Karpas-422 (cell line): Measurements from ENCODE around the gene OR51M1. TPM values are rescaled to one million over a fixed set of nuclear protein-coding genes. Genes with fewer than 3 reads are reported as not detected.
"Not testable (repeated sequence)": the region's sequence is repeated elsewhere in the genome, so short reads cannot be mapped to it uniquely, and the experiment has no call there.

Experiments used
- DNase-seq: peaks from one replicate; pipeline ENCODE4 v3.0.0-alpha.2; 2015
- H2AFZ ChIP-seq: fragments of 200-600 bp; sonication (generic); 2 replicates; pipeline ENCODE4 v1.6.1; 2014; ENCODE audit warnings: antibody characterized with exemption, low read length, mixed read lengths
- H3K27ac ChIP-seq: fragments of 200-600 bp; sonication (generic); 2 replicates; pipeline ENCODE4 v1.5.1; 2014; ENCODE audit warnings: mild to moderate bottlenecking, low read length, moderate library complexity
- H3K27me3 ChIP-seq: fragments of 200-600 bp; sonication (generic); 2 replicates; pipeline ENCODE4 v1.6.1; 2014; ENCODE audit warnings: low read length, mixed read lengths
- H3K36me3 ChIP-seq: fragments of 200-600 bp; sonication (generic); 2 replicates; pipeline ENCODE4 v1.6.1; 2014; ENCODE audit warnings: low read length, mixed read lengths; ENCODE audit not compliant: insufficient read depth
- H3K4me1 ChIP-seq: fragments of 200-600 bp; sonication (generic); 2 replicates; pipeline ENCODE4 v1.6.1; 2014; ENCODE audit warnings: mild to moderate bottlenecking, low read length, mixed read lengths
- H3K4me2 ChIP-seq: fragments of 200-600 bp; sonication (generic); 2 replicates; pipeline ENCODE4 v1.6.1; 2014; ENCODE audit warnings: low read length, low read depth, mild to moderate bottlenecking; ENCODE audit not compliant: poor library complexity, severe bottlenecking
- H3K4me3 ChIP-seq: fragments of 200-600 bp; sonication (generic); 2 replicates; pipeline ENCODE4 v1.5.1; 2014; ENCODE audit warnings: mild to moderate bottlenecking, antibody characterized with exemption, low read length, mixed read lengths
- H3K79me2 ChIP-seq: fragments of 200-600 bp; sonication (generic); 2 replicates; pipeline ENCODE4 v1.6.1; 2014; ENCODE audit warnings: mild to moderate bottlenecking, low read length, mixed read lengths
- H3K9ac ChIP-seq: fragments of 200-600 bp; sonication (generic); 2 replicates; pipeline ENCODE4 v1.6.0; 2014; ENCODE audit warnings: low read length
- H3K9me2 ChIP-seq: fragments of 200-600 bp; sonication (generic), shearing (Covaris generic); replicated peaks from 2 replicates; pipeline ENCODE4 v1.6.0; 2014; ENCODE audit warnings: mild to moderate bottlenecking, low read length, moderate library complexity; ENCODE audit not compliant: insufficient read depth
- H3K9me3 ChIP-seq: fragments of 300-700, 200-600 bp; sonication (generic); 2 replicates; pipeline ENCODE4 v1.6.1; 2014; ENCODE audit warnings: low read length, mixed read lengths
- H4K20me1 ChIP-seq: fragments of 200-600 bp; sonication (generic); 2 replicates; pipeline ENCODE4 v1.6.1; 2014; ENCODE audit warnings: mild to moderate bottlenecking, antibody characterized with exemption, low read length, low read depth; ENCODE audit not compliant: insufficient read depth
- total RNA-seq: library from RNA; depleted of rRNA; stranded (reverse); fragments of >200 nt; shearing (Covaris generic); gene quantifications from 2 replicates; pipeline ENCODE4 v1.2.3, GENCODE V29; 2014; ENCODE audit warnings: low replicate concordance

The OR51M1 gene
- total RNA-seq, 1 experiment from 2014 or later = not detected

DNA sequence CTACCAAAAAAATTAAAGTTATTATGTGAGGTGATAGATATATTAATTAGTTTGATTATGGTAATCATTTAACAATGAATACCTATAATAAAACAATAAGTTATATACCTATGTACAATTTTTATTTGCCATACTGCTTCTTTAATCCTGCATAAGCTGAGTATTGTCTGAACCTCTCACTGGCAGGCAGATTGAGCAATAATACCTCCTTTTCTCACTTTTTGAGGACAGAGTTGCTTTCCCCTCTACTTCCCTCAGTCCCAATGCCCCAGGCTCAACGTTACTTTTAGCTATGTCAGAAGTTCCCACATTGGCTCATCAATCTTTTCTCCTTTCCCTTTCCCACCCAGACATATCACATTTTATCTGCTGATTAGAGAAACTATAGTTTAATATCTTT is 34.1 kb upstream of the OR51M1 start:
- no peaks in the 10 kb centered on the region for H3K9me3 ChIP-seq
- H3K36me3 ChIP-seq = no peaks in the 10 kb centered on the region
- no peaks in the 10 kb centered on the region for H3K27me3 ChIP-seq
- H4K20me1 ChIP-seq = no peaks in the 10 kb centered on the region
- H3K4me1 ChIP-seq = no peaks in the 10 kb centered on the region
- H3K9ac ChIP-seq = no peak overlapping the region
- H3K27ac ChIP-seq = no peak overlapping the region
- H2AFZ ChIP-seq = no peak overlapping the region
- H3K4me2 ChIP-seq = no peak overlapping the region
- H3K79me2 ChIP-seq = no peaks in the 10 kb centered on the region
- DNase-seq = no peak
- H3K4me3 ChIP-seq = no peak overlapping the region
- H3K9me2 ChIP-seq = no peaks in the 10 kb centered on the region

DNA sequence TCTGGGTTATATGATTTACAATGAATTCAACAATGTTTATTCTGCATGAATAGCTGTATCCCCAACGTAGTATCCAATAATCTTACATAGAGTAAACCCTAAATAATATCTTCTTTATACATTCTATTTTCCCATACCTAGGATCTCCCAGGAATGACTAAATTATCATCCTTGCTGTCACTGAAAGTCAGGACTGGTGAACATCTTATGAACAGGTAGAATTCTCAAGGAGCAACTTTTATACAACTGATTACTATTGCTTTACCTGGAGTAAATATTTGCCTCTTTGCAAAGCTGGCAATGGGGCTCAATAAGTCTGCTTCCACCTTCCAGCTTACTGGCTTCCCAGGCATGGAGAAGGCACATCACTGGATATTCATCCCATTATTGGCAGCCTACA is 32.4 kb upstream of the OR51M1 start, which contains the start of gene OR51B6:
TSS of gene OR51B6 (plus strand) at position 301 of the 400 bp plus-strand sequence. CDS start at position 301, 0 bp downstream.
- DNase-seq = no peak
- H4K20me1 ChIP-seq = no peaks in the 10 kb centered on the region
- no peak within 1 kb of the TSS for H3K9ac ChIP-seq

DNA sequence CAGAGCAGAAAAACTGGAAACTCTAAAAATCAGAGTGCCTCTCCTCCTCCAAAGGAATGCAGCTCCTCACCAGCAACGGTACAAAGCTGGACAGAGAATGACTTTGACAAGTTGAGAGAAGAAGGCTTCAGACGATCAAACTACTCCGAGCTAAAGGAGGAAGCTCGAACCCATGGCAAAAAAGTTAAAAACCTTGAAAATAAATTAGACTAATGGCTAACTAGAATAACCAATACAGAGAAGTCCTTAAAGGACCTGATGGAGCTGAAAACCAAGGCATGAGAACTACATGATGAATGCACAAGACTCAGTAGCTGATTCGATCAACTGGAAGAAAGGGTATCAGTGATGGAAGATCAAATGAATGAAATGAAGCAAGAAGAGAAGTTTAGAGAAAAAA is 27.6 kb upstream of the OR51M1 start:
- not testable (repeated sequence) for H3K4me2 ChIP-seq, H3K36me3 ChIP-seq, H2AFZ ChIP-seq, H3K4me3 ChIP-seq, H4K20me1 ChIP-seq, H3K4me1 ChIP-seq, H3K9ac ChIP-seq, H3K9me2 ChIP-seq, H3K79me2 ChIP-seq, DNase-seq, H3K27me3 ChIP-seq, H3K9me3 ChIP-seq, H3K27ac ChIP-seq

More for the DNA sequence above, 32.4 kb upstream of the OR51M1 start, which contains the start of gene OR51B6:
- Histone ChIP-seq H3K27ac (no peak within 1 kb of the TSS), H3K9me2 (no peaks in the 10 kb centered on the region), H3K27me3 (no peaks in the 10 kb centered on the region), H3K9me3 (no peaks in the 10 kb centered on the region), H3K4me2 (no peak within 1 kb of the TSS), H2AFZ (no peak within 1 kb of the TSS), H3K79me2 (no peaks in the 10 kb centered on the region), H3K4me3 (no peak within 1 kb of the TSS), H3K4me1 (no peaks in the 10 kb centered on the region), H3K36me3 (no peaks in the 10 kb centered on the region)

DNA sequence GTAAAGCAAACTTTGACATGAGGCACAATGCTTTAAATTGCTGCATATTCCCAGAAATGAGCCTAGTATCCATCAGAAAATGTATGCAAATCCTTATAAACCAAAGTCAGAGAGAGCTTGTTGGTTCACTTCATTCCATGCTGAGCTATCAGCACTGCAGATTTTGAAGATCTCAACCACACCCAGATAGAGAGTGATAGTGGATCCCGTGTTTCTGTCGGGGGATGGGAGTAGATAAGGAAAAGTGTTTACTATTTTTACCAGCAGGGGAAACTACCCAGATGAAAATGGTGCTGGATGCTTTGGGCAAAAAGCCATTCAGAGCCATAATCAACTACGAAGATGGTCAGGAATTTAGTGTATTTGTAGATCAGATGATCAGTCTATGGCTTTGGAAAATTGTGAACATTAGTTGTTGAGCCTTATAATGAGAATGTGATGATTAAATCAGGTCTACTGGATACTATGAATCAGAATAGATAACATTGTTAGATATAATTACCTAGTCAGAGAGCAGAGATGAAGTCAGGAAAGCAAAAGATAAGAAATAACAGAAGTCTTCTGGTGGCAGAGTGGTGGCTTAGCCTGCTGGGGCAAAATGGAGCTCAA is 21.5 kb upstream of the OR51M1 start:
- H3K9me2 ChIP-seq = 0 out of 2 replicates have a peak, but pooled peaks cover 2% of the 10 kb centered on the region
- no peak overlapping the region for H2AFZ ChIP-seq
- H3K9me3 ChIP-seq = no peaks in the 10 kb centered on the region
- H3K27me3 ChIP-seq = no peaks in the 10 kb centered on the region
- H3K27ac ChIP-seq = no peak overlapping the region
- H3K79me2 ChIP-seq = no peaks in the 10 kb centered on the region
- no peaks in the 10 kb centered on the region for H3K4me1 ChIP-seq
- no peak overlapping the region for H3K4me3 ChIP-seq
- H4K20me1 ChIP-seq = no peaks in the 10 kb centered on the region
- DNase-seq = peak; percentile 4
- H3K9ac ChIP-seq = no peak overlapping the region
- no peaks in the 10 kb centered on the region for H3K36me3 ChIP-seq
- H3K4me2 ChIP-seq = no peak overlapping the region

DNA sequence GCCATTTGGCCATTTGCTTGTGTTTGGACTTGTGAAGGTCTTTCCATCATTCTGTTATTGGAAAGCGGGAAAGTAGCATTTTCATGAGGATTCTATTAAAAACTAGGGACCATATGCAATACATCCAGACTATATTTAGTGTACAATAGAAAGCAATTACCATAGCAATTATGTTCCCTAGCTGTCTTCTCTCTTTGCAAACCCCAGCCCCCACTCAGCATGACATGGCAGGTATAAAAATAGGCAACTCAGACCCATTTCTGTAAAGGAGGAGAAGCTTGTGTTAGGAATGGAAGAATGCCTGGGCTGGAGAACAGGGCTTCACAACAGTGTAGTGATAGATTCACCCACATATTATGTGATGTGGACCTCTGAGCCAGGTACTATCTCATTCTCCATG is 19.9 kb upstream of the OR51M1 start:
- no peaks in the 10 kb centered on the region for H4K20me1 ChIP-seq
- no peak overlapping the region for H3K27ac ChIP-seq
- H3K9me3 ChIP-seq = no peaks in the 10 kb centered on the region
- H3K4me3 ChIP-seq = no peak overlapping the region
- H3K4me1 ChIP-seq = no peaks in the 10 kb centered on the region
- H3K27me3 ChIP-seq = no peaks in the 10 kb centered on the region
- H3K9ac ChIP-seq = no peak overlapping the region
- H3K36me3 ChIP-seq = no peaks in the 10 kb centered on the region
- peak; percentile 14 for DNase-seq
- no peaks in the 10 kb centered on the region for H3K79me2 ChIP-seq
- no peak overlapping the region for H3K4me2 ChIP-seq
- H3K9me2 ChIP-seq = 0 out of 2 replicates have a peak, but pooled peaks cover 2% of the 10 kb centered on the region
- no peak overlapping the region for H2AFZ ChIP-seq

DNA sequence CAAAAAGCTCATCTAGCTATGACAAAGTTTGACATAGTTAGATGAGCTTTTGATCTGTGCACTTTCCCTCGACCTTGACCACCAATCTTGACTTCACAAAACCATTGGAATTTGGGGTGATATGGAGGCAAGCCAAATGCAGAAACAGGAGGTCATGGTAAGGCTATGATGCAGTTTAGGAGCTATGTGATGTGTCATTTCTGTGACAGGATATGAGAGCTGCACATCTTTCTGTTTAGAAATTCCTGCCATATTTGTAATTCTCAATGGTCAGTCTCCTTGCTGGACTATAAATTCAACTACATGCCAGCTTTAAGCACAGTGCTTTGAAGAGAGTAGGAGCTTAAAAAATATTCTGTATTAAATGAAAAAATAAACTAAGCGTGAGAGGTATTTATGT is 19.4 kb upstream of the OR51M1 start:
- DNase-seq = no peak
- Histone ChIP-seq H3K9me2 (0 out of 2 replicates have a peak, but pooled peaks cover 2% of the 10 kb centered on the region), H3K4me1 (no peaks in the 10 kb centered on the region), H2AFZ (no peak overlapping the region), H3K9ac (no peak overlapping the region), H4K20me1 (no peaks in the 10 kb centered on the region), H3K79me2 (no peaks in the 10 kb centered on the region), H3K36me3 (no peaks in the 10 kb centered on the region), H3K4me2 (no peak overlapping the region), H3K9me3 (no peaks in the 10 kb centered on the region), H3K27me3 (no peaks in the 10 kb centered on the region), H3K4me3 (no peak overlapping the region), H3K27ac (no peak overlapping the region)

DNA sequence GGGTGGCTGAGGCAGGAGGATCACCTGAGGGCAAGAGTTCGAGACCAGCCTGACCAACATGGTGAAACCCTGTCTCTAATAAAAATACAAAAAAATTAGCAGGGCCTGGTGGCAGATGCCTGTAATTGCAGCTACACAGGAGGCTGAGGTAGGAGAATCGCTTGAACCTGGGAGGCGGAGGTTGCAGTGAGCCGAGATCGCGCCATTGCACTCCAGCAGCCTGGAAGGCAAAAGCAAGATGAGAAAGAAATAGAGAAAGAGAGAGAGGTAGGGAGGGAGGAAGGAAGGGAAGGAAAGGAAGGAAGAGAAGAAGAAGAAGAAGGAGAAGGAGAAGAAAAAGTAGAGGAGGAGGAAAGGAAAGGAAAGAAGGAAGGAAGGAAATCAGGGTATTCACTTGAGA is 17.2 kb upstream of the OR51M1 start:
- not testable (repeated sequence) for H3K79me2 ChIP-seq, H3K9ac ChIP-seq, H3K27ac ChIP-seq

DNA sequence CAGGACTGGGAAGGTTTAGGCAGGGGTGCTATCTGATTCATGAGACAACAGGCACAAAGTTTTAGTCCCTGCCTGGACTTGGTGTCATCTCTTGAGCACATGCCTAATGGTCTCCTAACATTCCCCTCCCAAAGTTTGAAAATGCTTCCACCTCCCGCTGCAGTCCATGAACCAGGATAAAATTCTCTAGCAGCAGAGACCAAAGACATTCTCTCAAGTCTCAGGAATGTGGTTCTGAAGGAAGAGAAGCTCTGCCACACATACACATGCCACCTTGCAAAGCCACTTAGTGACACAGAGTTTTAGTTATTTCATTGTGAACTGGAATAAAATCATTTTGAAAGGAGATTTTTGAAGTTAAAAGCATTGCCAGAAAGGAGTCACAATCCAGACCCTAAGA is 16.8 kb upstream of the OR51M1 start:
- Histone ChIP-seq H3K9ac (no peak overlapping the region), H3K27me3 (no peaks in the 10 kb centered on the region), H3K79me2 (no peaks in the 10 kb centered on the region), H3K4me3 (no peak overlapping the region), H3K9me3 (no peaks in the 10 kb centered on the region), H3K4me1 (no peaks in the 10 kb centered on the region), H3K36me3 (no peaks in the 10 kb centered on the region), H3K27ac (no peak overlapping the region), H4K20me1 (no peaks in the 10 kb centered on the region), H3K9me2 (0 out of 2 replicates have a peak, but pooled peaks cover under 1% of the 10 kb centered on the region), H2AFZ (no peak overlapping the region), H3K4me2 (no peak overlapping the region)
- peak; percentile 36 for DNase-seq

More for the DNA sequence above, 17.2 kb upstream of the OR51M1 start:
- not testable (repeated sequence) for H3K9me2 ChIP-seq, H3K27me3 ChIP-seq, H2AFZ ChIP-seq, H3K4me1 ChIP-seq, H3K36me3 ChIP-seq, H3K9me3 ChIP-seq, H4K20me1 ChIP-seq, H3K4me3 ChIP-seq, H3K4me2 ChIP-seq
- peak; percentile 25 for DNase-seq
